HG02610 (cell line): ENCODE measurements around the gene C2orf80.
"Not testable (repeated sequence)": the region's sequence is repeated elsewhere in the genome, so short reads cannot be mapped to it uniquely, and the experiment has no call there.

Experiments
- ATAC-seq: cut with Tn5 transposase; IDR thresholded peaks from one replicate; pipeline ENCODE4 v1.9.1; 2021; ENCODE audit warnings: mild to moderate bottlenecking, moderate library complexity; ENCODE audit not compliant: unreplicated experiment

C2orf80 gene

DNA sequence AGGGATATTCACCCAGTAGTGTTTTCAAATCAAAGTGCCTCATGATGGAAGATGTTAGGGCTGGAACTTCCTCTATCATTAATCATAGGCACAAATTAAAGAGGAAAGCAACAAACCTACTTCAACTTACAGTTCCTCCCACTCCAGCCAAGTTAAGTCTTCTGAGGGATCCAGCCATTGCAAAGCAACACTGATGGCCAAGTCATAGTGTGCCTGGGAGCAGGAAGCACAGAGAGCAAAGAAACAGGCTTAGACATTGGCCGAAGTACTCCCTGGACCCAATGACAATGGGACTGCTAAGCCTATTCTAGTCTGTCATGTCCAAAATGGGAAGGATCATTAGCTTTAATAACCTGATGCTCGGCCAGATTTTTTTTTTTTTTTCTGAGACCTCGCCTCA is 7.0 kb downstream of the C2orf80 start:
- no peak for ATAC-seq

DNA sequence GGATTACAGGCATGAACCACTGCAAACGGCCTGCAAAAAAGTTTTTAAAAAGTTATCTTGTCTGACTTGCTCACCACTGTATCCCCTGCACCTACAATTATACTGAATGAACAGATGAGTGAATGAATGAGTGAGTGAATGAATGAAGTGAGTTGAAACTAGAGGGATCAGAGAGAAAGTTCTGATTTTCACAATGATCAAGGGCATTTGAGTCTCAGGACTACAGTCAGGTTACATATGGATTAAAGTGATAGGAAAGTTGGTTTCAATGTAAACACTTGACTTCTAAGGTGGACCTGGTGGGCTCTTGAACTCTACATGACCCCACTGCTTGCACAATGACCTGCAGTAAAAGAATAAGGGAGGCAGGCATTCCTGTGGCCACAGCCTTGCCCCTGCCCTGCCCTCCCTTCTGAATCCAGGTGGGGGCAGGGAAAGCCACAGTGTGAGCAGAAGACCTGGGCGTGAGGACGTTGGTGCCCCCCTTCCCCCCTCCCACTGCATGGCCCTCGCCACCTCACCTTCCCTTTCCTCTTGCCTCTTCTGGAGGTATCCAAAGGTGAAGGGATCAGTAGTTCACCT is 10.7 kb downstream of the C2orf80 start:
- ATAC-seq = no peak

DNA sequence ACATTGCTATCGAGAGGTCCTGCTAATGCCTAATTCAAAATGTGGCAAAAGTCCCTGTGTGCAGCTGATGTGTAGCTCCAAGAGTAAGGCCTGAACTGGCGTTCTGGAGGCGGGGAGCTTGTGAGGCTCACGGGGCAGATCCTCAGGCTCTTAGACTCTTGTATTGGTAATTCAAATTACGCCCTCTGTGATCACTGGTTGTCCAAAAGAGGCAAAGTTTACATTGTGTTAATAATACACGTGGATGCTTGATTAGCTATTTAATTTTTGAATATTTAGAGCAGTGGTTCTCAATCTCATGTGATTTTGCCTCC is 14.0 kb downstream of the C2orf80 start:
- ATAC-seq = no peak

DNA sequence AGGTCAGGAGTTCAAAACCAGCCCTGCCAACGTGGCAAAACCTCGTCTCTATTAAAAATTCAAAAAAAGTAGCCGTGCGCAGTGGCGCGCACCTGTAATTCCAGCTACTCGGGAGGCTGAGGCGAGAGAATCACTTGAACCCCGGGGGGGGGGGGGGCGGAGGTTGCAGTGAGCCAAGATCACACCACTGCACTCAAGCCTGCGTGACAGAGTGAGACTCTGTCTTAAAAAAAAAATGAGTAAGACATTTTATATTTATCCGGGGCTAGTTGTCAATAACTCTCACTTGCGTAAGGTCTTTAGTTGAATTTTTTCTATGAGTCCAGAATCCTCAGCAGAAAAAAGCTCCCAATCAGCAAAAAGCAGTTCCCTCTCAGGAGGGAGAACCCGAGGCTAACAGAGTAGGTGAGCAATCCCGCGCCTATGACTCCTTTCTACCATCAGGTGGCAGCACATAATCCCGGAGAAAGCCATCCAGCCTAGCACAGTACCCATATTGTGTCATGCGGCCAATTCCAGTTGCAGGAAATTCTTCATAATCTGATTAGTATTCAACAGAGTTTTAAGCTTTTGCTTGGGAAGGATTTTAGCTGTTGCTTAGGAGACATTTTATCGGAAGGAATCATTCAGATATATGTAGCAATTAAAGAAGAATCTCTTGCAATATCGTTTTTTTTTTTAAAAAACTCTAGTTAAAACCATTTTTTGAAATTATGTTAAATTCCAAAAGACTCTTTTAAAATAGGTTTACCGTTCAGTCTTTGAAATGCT is 14.6 kb downstream of the C2orf80 start:
- ATAC-seq = peak; percentile 99

DNA sequence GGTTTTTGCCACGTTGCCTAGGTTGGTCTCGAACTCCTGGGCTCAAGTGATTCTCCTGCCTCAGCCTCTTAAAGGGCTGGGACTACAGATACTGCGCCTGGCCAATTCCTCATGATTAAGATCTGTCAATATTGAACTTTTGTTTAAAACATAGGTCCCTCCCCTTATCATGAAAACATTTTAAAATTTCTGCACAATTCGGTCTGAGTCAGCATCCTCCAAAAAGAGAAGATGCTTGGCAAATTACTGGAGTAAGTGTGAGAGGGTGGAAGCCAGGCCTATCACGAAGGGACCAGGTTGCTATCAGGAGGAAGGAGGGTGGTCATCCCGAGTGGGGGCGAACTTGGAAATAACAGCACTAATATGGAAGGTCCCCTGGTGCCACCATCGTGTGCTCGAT is 15.7 kb downstream of the C2orf80 start:
- ATAC-seq = no peak

DNA sequence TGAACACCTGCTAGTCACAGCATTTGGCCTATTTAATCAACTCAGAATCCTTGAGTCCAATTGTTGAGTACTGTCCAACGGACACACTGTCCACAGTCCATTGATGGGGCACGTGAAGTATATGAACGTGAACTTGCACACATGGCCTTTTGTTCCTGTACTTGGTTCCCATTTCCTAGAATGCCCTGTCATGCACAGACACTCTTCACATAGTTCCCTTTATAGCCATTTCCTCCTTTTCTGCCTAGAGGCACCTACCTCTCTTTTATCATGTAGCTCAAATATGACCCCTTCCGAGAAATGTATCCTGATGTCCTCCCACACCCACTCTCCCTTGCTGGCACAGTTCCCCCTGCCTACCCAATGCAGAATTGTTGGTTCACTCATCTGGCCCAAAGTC is 17.7 kb downstream of the C2orf80 start:
- no peak for ATAC-seq

DNA sequence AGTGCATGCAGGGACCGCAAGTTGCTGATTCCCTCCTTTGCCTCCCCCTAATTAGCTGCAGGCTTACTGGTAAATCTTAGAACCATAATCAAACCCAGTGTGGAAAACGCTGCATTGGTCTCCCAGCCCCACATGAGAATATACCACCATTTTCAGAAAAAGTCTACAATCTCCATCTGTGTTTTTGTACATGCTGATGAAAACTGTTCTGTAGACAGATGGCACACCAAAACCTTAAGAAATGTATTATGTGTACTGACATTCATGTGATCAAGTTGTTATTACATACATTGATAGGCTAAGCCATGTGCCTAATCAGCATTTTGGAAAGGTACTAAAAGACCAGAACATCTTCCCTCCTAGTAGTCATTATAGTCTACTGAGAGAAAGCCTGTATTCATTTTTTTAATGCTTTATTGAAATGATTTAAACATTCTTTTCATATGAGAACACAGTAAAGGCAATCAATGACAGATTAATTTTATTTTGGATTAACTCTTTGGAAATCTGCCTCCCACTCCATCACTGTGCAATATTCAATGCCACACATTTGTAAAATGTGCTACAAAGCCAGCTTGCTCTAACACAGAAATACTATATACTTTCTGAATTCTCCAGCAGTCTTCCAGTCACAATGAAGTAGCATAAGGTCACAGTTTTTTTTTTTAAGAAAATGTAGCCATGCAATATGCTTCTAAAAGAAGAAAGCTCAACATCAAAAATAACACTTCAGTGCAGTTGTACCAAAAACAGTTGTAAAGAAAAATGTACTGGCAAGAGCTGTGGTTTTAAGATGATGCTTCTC is 24.7 kb downstream of the C2orf80 start:
- no peak for ATAC-seq

DNA sequence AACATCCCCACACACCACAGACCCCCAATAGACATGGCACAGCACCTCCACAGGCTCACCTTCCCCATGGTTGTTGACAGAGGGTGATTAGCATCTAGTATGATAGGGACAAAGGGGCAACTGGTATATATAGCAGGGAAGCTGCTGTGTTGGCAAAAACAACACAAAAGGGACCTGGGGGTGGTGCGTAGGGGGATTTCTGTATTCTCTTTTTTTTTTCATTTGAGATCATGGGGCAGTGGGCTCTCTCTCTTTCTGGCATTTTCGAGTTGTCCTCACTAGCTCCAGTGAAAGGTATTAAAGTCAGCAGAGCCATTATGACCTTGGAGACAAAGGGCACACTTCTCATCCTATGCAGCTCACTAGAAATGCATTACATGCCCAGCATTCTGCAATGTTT is 26.3 kb downstream of the C2orf80 start, which contains the start of gene CRYGA:
Gene CRYGA, minus strand, starts transcription at position 101 of the 400 bp plus-strand sequence. Its CDS starts 33 bp downstream, at position 68.
- ATAC-seq = no peak

DNA sequence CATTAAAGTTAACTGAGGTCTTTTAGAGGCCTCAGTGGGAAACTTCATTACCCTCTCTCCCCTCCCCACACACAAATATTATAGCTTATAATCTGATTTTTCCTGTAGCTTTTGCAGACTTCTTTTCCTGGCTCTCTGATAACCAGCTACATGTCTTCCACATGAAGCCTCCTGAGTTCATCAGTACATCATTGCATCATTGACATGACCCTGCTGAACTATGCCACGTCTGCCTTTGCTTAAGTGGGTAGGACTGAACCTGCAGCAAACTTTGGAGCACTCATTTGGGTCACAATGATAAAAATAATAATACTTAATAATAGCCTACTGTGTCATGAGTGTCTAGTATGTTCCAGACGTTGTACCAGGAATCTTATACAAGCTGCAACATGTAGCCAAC is 33.4 kb downstream of the C2orf80 start:
- no peak for ATAC-seq

DNA sequence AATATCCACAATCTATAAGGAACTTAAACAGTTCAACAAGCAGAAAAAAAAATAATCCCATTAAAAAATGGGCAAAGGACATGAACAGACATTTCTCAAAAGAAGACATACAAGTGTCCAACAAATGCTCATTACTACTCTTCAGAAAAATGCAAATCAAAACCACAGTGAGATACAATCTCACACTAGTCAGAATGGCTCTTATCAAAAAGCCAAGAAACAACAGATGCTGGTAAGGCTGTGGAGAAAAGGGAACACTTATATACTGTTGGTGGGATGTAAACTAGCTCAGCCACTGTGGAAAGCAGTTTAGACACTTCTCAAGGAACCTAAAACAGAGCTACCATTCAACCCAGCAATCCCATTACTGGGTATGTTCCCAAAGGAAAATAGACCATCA is 36.7 kb downstream of the C2orf80 start:
- no peak for ATAC-seq

DNA sequence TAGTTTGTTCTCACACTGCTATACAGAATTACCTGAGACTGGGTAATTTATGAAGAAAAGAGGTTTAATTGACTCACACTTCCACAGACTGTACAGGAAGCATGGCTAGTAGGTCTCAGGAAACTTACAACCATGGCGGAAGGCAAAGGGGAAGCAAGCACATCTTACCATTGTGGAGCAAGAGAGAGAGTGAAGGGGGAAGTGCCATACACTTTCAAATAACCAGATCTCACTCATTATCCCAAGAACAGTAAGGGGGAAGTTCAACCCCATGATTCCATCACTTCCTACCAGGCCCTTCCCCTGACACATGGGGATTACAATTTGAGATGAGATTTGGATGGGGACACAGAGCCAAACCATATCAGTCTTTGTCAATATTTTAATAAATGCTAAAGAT is 38.9 kb downstream of the C2orf80 start:
- ATAC-seq = no peak

DNA sequence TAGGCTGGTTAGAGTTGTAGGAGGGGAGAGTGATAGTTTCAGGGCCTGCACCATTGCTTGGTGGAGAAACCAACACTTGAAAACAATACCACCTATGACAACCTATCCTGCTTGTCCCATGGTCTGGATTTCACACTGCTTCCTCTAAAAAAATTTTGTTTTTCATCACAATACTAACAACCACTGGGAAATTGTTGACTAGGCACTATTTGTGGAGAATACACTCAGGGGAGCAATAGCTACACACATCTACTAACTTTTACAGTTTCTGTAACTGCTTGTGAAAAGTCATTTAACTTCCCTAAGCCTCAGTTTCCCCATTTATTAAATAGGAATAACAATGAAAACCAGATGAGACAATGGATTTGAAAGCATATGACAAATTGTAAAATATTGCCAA is 39.7 kb downstream of the C2orf80 start:
- no peak for ATAC-seq

DNA sequence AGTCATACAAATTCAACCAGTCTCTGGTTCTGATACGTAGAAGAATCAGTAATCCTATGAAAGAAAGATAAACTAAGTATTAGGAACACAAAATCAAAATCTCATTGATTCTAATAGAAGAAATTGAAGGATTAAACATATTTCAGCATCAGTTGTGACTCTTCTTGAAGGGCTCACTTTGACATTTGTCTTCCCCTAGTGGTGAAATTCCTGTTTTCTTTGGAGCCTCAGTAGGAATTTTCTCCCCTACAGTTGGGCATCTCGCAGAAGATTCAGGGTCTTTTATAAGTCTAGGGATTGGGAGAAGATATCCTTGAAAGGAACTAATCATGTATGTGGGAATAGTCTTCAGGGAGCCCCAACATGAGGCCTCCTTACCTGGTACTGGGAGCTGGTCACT is 41.0 kb downstream of the C2orf80 start:
- no peak for ATAC-seq

DNA sequence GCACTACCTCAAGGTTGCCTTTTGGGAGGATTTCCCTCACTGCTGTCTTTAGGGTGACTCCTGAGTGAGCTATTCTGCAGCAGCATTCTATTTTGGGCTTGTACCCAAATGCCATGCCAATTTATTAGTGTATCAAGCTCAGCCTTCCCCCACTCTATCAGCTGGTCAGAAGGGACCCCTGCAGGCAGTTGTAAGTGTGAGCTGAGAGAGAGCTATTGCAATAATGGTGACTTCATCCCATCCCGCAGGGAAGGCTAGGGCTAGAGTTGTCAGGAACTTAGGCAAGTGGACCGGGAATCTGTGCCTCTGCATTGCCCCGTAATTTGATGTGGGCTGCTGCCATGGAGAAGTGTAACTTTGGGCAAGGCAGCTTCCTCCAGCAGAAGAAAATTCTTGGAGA is 42.1 kb downstream of the C2orf80 start:
- no peak for ATAC-seq

DNA sequence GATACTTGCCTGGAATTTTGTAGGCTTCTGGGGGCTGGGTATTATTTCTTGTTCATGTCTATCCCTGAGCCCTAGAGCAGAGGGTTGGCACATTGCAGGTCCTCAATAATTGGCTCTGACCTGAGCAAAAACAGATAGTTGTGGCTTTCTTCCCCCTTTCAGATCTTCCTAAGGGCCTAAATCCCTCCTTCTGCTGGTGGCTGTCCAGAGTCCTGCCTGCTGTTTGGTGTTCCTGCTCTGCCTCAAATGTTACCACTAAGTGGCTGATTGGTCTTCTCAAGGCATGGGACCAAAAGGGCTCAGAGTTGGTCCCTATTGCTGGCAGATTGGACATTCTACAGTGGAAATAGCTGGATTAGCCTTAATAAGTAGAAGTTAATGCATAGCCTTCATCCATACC is 42.8 kb downstream of the C2orf80 start:
- ATAC-seq = no peak

DNA sequence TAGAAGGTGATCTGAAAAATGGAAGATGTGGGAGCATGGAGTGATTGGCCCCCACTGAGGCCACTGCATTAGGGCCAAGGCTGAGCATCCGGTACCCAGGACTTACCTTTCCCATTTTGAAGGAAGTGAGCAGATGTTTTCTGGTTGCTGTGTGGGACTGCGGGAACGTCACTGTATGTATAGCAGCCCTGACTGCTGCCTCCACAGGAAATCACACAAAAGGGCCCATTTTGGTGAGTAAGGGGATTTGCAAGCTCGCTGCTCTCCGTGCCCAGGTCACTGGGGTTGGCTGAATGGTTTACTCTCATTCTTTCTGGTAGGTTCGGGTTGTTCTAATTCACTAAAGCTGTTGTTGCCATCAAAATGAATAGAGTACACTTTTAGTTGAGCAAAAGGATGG is 43.8 kb downstream of the C2orf80 start, which contains the start of gene CRYGB:
Gene CRYGB, minus strand, starts transcription at position 153 of the 400 bp plus-strand sequence. Its CDS starts 38 bp downstream, at position 115.
- ATAC-seq = no peak

DNA sequence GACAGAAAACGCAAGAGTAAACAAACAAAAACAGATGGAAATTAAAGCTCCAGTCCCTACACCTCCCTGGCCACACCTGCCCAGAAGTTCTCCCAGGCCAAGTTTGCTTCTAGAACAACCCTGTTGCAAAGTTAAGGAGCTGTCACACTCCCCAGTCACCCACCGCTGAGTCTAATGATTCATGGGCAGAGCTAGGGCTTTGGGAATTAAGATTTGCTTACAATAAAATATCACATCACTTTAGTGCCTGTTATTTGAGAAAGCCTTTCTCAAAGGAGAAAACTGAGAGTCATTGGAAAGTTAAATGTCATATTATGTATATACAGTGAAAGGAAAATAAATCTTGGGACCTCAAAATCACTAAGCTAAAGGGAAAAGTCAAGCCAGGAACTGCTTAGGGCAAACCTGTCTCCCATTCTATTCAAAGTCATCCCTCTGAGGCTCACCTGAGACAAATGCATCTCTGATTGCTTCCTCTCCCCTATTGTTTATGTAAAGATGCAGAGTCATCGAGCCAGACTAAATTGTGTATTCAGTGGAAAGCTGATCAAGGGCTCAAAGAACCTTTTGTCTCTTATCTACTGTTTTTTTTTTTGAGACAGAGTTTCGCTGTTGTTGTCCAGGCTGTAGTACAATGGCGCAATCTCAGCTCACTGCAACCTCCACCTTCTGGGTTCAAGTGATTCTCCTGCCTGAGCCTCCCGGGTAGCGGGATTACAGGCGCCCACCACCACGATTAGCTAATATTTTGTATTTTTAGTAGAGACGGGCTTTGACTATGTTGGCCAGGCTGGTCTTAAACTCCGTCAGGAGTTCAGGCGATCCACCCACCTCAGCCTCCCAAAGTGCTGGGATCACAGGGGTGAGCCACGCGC is 46.7 kb downstream of the C2orf80 start:
- no peak for ATAC-seq

DNA sequence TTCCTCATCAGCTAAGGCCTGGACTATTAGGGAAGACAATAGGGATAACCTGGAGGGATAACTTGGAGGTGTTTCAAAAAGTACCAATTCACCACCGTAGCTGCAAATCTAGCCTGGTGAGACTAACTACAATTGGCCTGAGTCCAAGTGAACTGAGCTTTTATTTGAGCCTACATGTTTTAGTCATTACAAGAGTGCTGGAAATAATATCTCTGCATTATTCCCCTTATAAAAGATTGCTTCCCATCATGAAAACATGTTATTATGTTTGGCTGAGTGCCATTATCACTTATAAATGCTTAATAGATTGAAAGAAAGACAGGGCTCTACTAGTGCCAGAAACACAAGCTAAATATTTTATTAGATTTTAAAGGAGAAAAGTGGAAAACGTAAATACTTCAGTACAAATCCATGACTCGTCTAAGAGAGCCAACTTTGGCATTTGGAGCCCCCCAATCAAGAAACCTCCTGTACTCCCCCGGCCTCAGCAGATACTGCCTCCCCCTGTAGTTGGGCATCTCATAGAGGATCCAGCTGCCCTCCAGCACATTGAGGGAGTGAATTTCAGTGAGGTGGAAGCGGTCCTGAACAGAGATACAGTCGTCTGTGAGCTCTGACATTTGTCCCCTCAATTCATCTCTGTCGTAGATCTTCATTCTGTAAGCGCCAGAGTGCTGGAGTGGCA is 47.4 kb downstream of the C2orf80 start:
- ATAC-seq = no peak

DNA sequence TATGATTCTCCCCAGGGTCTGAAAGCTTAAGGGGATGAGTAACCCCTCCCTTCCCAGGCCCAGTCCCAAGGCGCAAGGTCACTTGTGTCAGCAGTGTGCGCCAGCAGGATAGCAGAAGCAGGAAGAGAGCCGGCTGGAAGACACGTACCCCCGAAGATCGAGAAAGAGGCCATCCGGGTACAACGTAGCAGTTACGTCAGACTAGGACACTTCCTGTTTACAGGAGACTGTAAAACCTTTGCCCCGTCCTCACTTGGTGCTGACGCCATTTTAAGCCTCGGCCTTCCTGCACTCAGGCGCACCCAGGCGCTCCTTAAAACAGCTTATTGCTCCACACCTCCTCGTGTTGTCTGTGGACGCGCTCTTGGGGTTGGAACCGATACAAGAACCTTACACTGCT is 50.4 kb downstream of the C2orf80 start:
- ATAC-seq = no peak

DNA sequence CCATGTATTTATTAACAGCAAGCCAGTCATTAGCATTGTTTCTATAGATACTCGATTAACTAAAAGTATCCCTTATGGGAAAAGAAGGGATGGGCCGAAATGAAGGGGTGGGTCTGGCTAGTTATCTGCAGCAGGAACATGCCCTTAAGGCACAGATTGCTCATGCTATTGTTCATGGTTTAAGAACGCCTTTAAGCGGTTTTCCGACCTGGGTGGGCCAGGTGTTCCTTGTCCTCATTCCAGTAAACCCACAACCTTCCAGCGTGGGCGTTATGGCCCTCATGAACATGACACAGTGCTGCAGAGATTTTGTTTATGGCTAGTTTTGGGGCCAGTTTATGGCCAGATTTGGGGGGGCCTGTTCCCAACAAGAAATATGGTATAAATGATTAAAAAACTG is 51.5 kb downstream of the C2orf80 start:
- not testable (repeated sequence) for ATAC-seq
